ENCODE results near the gene NOG. TPM values are rescaled to one million over a fixed set of nuclear protein-coding genes. Genes with fewer than 3 reads are reported as not detected.

NOG gene
- total RNA-seq, 1 experiment from 2014 or later: 0.12 TPM

DNA sequence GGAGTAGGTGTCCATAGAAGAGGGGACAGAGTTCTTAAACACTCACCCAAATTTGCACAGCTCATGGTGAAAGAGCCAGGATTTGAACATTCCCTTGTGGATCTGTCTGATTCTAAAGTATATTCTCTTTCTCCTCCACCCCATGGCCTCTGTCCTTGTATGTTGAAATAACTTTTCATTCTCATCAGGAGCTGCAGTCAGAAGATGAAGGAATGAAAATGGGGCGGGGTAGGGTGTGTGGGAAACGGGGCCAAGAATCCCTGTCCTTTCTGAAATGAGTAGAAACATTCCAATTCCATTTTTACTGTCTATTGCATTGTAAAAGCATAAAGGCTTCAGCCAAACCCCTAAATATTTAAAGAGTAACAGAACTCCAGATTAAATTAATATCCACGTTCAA lies 42.8 kb downstream of the NOG start:
- DNase-seq (ENCODE audit: low read depth): no peak

DNA sequence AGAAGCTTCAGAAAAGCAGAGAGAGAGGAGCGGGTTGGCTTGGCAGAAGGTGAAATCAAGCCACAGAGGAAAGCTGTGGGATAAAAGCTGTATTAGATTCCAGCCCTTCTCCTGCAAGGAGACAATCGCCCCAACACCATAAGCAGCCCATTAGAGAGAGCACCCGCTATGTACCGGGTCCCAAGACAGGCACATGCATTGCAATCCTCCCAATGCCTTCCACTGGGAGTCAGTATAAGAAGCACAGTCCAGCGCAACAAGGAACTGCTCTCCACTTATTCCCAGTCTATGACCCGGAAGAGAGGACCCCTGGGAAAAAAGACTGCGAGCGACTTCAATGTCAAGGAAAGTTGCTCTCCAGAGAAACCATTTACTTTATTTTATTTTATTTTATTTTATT lies 43.8 kb downstream of the NOG start:
- DNase-seq (ENCODE audit: low read depth): no peak

DNA sequence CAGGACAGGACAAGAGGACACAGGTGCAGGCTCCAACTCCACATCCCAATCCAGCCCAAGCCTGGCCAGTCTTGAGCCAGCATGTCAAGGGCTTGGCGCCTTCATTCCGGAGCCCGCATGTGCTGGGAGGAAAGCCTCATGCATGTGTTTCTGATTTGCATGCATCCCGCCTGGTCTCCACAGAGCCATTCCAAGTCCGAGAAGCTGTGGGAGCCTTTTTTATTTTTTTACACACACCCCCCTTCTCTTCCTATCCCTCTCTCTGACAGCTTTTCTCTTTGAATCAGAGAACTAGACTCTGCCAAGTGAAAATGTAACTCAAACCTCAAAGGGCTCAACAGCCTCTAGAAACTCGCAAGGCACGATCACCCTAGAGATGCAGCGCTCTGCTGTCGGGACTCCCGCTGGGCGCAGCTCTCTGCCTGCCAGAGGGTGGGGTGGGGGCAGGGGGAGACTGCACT lies 45.1 kb downstream of the NOG start:
- DNase-seq (ENCODE audit: low read depth): no peak

DNA sequence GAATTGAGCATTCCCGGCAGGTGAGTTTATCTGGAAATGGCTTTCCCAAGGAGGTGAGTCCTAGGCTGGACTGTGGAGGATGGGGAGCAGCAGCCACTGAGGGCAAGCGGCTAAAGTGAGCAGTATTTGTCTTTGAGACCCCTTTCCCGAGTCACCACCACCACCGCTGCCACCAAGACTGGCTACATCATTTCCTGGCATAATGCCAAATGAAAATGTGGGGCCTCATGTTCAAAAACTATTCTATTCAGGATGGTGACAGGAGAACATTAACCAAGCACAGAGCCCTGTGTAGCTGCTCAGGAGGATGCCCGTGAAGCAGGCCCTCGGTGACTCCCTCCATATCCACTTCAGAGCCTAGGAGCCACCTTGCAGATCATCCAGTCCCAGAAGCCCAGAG lies 46.0 kb downstream of the NOG start:
- no peak for DNase-seq (ENCODE audit: low read depth)

DNA sequence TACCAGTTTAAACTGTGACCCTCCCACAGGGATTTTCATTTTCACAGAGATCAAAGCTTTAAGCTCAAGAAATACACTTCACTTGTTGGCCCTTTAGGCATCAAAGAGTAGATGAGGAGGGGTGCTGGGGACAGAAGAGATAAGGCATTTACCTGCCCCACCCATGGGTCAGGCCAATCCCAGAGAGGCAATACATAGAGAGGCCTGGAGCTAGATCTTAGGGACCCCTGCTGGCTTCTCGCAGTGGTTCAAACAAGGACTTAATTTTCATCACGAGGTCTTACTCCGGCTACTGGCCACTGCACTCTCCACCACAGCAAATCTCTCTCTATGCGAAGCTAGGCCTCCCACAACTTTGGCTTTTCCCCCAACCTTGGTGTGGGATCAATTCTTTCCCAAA lies 46.6 kb downstream of the NOG start:
- DNase-seq (ENCODE audit: low read depth): no peak

DNA sequence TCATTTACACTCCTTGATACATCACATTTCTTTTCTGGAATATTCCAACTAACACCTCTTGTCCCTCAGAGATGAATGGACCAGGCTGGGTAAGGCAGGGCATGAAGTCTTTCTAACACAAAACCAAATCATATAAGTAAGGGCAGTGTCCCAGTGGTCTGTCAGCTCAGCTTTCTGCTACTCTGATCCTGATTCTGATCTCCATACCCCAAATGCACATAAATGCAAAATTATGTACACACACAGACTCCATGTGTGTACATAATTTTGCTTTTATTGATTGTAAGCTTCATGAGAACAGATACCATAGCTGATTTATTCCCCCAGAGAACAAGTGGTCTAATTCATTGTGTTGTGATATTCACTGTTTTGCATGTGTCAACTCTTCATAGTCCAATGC lies 47.9 kb downstream of the NOG start:
- DNase-seq (ENCODE audit: low read depth): no peak

DNA sequence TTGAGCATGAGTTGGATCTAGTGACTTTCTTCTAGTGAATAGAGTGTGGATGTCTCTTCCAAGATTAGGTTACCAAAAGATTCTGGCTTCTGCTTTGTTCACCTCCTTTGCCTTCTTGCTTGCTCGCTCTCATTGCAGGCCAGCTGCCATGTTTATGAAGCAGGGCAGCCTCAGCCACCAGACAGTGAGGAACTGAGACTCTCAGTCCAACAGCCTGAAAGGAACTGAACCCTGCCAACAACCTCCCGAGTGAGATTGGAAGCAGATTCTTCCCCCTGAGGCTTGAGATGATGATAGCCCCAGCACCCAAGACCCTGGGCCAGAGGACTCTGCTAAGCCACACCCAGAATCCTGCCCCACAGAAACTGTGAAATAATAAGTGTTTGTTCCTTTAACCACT lies 48.4 kb downstream of the NOG start:
- DNase-seq (ENCODE audit: low read depth): no peak

DNA sequence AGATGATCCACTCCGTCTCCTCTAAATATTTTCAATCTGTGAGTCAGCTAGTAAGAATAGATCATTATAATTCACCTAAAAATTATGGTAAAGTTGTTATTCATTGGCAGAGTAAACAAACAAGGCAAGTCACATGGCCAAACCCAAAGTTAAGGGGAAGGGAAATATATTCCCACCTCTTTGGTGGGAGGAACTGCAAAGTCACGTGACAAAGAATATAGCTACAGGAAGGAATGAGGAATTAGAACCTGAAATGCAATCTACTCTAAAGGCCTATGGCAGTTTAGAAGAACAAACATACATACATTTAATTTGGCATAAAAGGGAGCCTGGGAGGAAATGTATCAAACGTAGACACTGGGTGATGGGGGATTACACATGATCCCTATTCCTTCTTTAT lies 48.9 kb downstream of the NOG start:
- DNase-seq (ENCODE audit: low read depth): no peak

Other genes with a start within 250 kb of the NOG start
- gene C17orf67, start 240.2 kb downstream of the NOG start, total RNA-seq (2014; rRNA removed; shearing (Covaris generic)): 0.10 and 0.12 TPM in 2 replicates
- gene DGKE, start 240.5 kb downstream of the NOG start, total RNA-seq (2014; rRNA removed; shearing (Covaris generic)): 0.29 and 3.1 TPM in 2 replicates